ENCODE measurements around the gene PGA4.

GRCh38 chr11:61198361-61198760 is 23.8 kb upstream of the PGA4 start:
- no peak for TF ChIP-seq CTCF (IDR thresholded peaks at IDR 0.05)
- no peak for TF ChIP-seq POLR2AphosphoS5 (IDR thresholded peaks at IDR 0.05)

All from upper lobe of left lung (tissue), 4 donors.